HepG2 (cell line): ENCODE results near the gene AMIGO3. TPM values are rescaled to one million over a fixed set of nuclear protein-coding genes. Genes with fewer than 3 reads are reported as not detected.
A peak's percentile ranks its signal among the peaks of the same experiment; 100 is the strongest.

Experiments
- CTCF ChIP-seq: sonication (generic); formaldehyde crosslinking; IDR thresholded peaks from 2 replicates; pipeline ENCODE4 v1.5.0; 2020; ENCODE audit warnings: mild to moderate bottlenecking, missing genetic modification reagents, moderate library complexity
- GATAD2A ChIP-seq: IDR thresholded peaks from 2 replicates; pipeline ENCODE4 v1.6.1; 2016
- HOXA5 ChIP-seq: sonication (generic); formaldehyde crosslinking; IDR thresholded peaks from 2 replicates; pipeline ENCODE4 v1.4.0; 2020; ENCODE audit warnings: missing genetic modification reagents
- MAZ ChIP-seq, 2 experiments: sonication (generic) in 1 of 2; formaldehyde crosslinking in 1 of 2; IDR thresholded peaks; 2 replicates each; pipeline versions ENCODE4 v1.5.0 to v1.6.1; 2012 to 2020; ENCODE audit warnings: low read depth in 2 of 2, mild to moderate bottlenecking in 2 of 2, borderline replicate concordance in 1 of 2, improper control_type of control experiment in 1 of 2, low read length in 1 of 2, missing genetic modification reagents in 1 of 2, moderate library complexity in 1 of 2
- MXD3 ChIP-seq: IDR thresholded peaks from 2 replicates; pipeline ENCODE4 v1.6.1; 2016; ENCODE audit warnings: mild to moderate bottlenecking, missing biosample characterization, missing genetic modification reagents
- SKI ChIP-seq: fragments of 450-650 bp; IDR thresholded peaks from one replicate; pipeline ENCODE4 v1.6.1; 2018; ENCODE audit warnings: mild to moderate bottlenecking; ENCODE audit not compliant: partially characterized antibody
- TOE1 ChIP-seq: sonication (generic); formaldehyde crosslinking; IDR thresholded peaks from 2 replicates; pipeline ENCODE4 v1.4.0; 2020; ENCODE audit warnings: mild to moderate bottlenecking, missing genetic modification reagents
- ZBTB10 ChIP-seq: sonication (generic); formaldehyde crosslinking; IDR thresholded peaks from 2 replicates; pipeline ENCODE4 v1.4.0; 2020; ENCODE audit warnings: missing genetic modification reagents, borderline replicate concordance
- ZNF101 ChIP-seq: sonication (generic); formaldehyde crosslinking; IDR thresholded peaks from 2 replicates; pipeline ENCODE4 v1.4.0; 2020; ENCODE audit warnings: mild to moderate bottlenecking, low read depth, missing genetic modification reagents, borderline replicate concordance
- ZNF280B ChIP-seq: sonication (generic); formaldehyde crosslinking; IDR thresholded peaks from 2 replicates; pipeline ENCODE4 v1.5.0; 2020; ENCODE audit warnings: missing genetic modification reagents, mild to moderate bottlenecking, borderline replicate concordance
- ZNF33B ChIP-seq: sonication (generic); formaldehyde crosslinking; IDR thresholded peaks from 2 replicates; pipeline ENCODE4 v1.5.1; 2020; ENCODE audit warnings: mild to moderate bottlenecking, missing genetic modification reagents
- polyA plus RNA-seq, 8 experiments: library from polyadenylated mRNA; depleted of rRNA in 3 of 8; stranded (reverse) in 7 of 8; unstranded in 1 of 8; fragments of >200 nt; fragmentation: Illumina TruSeq in 4 of 8; extraction: Trizol in 4 of 8; gene quantifications; 2 replicates each; pipeline versions ENCODE4 v1.2.1 to v1.2.3, GENCODE V29; 2011 to 2016; ENCODE audit warnings: low read depth in 4 of 8, missing spikeins in 1 of 8, mixed read lengths in 1 of 8; ENCODE audit not compliant: insufficient read depth in 1 of 8
- total RNA-seq, 5 experiments: library from RNA; depleted of rRNA; stranded (reverse); fragments of >200 nt; fragmentation: Illumina TruSeq; extraction: Trizol; gene quantifications; 2 replicates each; pipeline ENCODE4 v1.2.3, GENCODE V29; 2016; ENCODE audit warnings: low read depth in 1 of 5
- TF ChIP-seq, protein P1 (sequence below): sonication (generic); formaldehyde crosslinking; IDR thresholded peaks from 2 replicates; pipeline ENCODE4 v1.5.0; 2020; ENCODE audit warnings: missing genetic modification reagents
- TF ChIP-seq, protein P2 (sequence below): sonication (generic); formaldehyde crosslinking; IDR thresholded peaks from 2 replicates; pipeline ENCODE4 v1.8.1; 2023; ENCODE audit warnings: mild to moderate bottlenecking, missing genetic modification reagents, borderline replicate concordance
- TF ChIP-seq, protein P3 (sequence below): sonication (generic); formaldehyde crosslinking; IDR thresholded peaks from 2 replicates; pipeline ENCODE4 v1.8.1; 2022; ENCODE audit warnings: low read depth, mild to moderate bottlenecking, missing genetic modification reagents

Gene AMIGO3
- total and polyA plus RNA-seq, 2 of the 13 experiments (the other 11 are each of a cell fraction or from before 2014, with no cell fraction given): 0.35 TPM; not detected in 1

DNA sequence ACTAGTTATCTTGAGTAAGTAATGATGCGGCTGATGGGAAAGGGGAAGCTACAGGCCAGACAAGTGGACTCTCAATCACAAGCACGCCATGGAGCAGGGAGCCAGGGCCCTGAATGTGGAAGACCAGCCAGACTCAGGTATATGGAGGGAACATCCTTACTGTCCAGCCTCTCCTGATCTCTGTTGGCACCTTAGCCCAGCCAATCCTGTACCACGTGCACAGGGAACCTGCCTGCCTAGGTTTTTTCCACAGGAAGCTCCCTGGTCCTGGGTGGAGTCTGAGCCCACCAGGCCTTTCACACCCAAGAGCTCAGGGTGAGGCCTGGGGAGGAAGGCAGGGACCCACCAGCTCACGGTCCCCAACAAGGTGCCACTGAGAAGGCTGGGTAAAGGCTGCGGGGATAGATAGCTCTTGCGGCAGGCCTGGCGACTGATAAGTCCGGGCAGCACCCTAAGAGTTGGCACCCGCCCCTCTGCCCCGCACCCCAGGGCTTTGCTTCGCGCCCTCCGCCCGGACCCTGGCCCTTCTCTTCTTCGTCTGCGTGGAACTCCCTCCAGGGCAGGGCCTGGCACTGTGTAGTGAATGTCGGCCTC lies 46.3 kb downstream of the AMIGO3 start (continued):
- TF ChIP-seq HOXA5 (CRISPR knock-in tag) (peak; percentile 75), GATAD2A (CRISPR knock-in tag) (no peak), SKI (no peak), ZNF280B (CRISPR knock-in tag) (no peak; the same call in 1 of the 2 replicates), ZNF101 (no peak), ZNF33B (no peak), MXD3 (CRISPR knock-in tag) (peak; percentile 71; the same call in 1 of the 2 replicates), MAZ (IDR thresholded peaks at IDR 0.05; ENCODE audit: borderline replicate concordance, low read depth, low read length) (no peak), MAZ (CRISPR knock-in tag; IDR thresholded peaks at IDR 0.05; ENCODE audit: low read depth) (0 out of 2 replicates have a peak, but pooled peaks have one; percentile 5), TOE1 (CRISPR knock-in tag) (peak; percentile 24; the same call in 1 of the 2 replicates), CTCF (CRISPR knock-in tag) (no peak; the same call in 1 of the 2 replicates), ZBTB10 (CRISPR knock-in tag) (peak; percentile 51; the same call in 1 of the 2 replicates)
- TF ChIP-seq, protein P1, sequence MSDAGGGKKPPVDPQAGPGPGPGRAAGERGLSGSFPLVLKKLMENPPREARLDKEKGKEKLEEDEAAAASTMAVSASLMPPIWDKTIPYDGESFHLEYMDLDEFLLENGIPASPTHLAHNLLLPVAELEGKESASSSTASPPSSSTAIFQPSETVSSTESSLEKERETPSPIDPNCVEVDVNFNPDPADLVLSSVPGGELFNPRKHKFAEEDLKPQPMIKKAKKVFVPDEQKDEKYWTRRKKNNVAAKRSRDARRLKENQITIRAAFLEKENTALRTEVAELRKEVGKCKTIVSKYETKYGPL (CRISPR knock-in tag): no peak
- TF ChIP-seq, protein P2, sequence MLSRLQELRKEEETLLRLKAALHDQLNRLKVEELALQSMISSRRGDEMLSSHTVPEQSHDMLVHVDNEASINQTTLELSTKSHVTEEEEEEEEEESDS (CRISPR knock-in tag): no peak
- TF ChIP-seq, protein P3, sequence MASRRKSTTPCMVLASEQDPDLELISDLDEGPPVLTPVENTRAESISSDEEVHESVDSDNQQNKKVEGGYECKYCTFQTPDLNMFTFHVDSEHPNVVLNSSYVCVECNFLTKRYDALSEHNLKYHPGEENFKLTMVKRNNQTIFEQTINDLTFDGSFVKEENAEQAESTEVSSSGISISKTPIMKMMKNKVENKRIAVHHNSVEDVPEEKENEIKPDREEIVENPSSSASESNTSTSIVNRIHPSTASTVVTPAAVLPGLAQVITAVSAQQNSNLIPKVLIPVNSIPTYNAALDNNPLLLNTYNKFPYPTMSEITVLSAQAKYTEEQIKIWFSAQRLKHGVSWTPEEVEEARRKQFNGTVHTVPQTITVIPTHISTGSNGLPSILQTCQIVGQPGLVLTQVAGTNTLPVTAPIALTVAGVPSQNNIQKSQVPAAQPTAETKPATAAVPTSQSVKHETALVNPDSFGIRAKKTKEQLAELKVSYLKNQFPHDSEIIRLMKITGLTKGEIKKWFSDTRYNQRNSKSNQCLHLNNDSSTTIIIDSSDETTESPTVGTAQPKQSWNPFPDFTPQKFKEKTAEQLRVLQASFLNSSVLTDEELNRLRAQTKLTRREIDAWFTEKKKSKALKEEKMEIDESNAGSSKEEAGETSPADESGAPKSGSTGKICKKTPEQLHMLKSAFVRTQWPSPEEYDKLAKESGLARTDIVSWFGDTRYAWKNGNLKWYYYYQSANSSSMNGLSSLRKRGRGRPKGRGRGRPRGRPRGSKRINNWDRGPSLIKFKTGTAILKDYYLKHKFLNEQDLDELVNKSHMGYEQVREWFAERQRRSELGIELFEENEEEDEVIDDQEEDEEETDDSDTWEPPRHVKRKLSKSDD (CRISPR knock-in tag): 0 out of 2 replicates have a peak, but pooled peaks have one; percentile 10
